Ovary (tissue), 9 donors: ENCODE measurements around the gene PTDSS2. TPM values are rescaled to one million over a fixed set of nuclear protein-coding genes. Genes with fewer than 3 reads are reported as not detected.

Experiments used
- DNase-seq, 5 donors: peaks; one replicate each; pipeline ENCODE4 v3.0.0-alpha.2; 2019 to 2020
- H3K27ac ChIP-seq, 2 donors: fragments of 200-600 bp; one replicate each; pipeline versions ENCODE4 v1.5.1 to v1.8.0; 2019 to 2022
- H3K27me3 ChIP-seq: fragments of 200-600 bp; one replicate; pipeline ENCODE4 v1.8.0; 2022
- H3K36me3 ChIP-seq: fragments of 200-600 bp; sonication (generic); one replicate; pipeline ENCODE4 v1.5.1; 2019
- H3K4me1 ChIP-seq: one replicate; pipeline ENCODE4 v1.8.1; 2013; ENCODE audit warnings: mild to moderate bottlenecking, moderate library complexity; ENCODE audit not compliant: insufficient read depth
- H3K4me3 ChIP-seq: fragments of 200-600 bp; sonication (generic); one replicate; pipeline ENCODE4 v1.5.1; 2017
- H3K9me3 ChIP-seq, 2 donors: fragments of 200-600 bp in 1 of 2; sonication (generic) in 1 of 2; one replicate each; pipeline versions ENCODE4 v1.5.1 to v1.8.1; 2013 to 2019; ENCODE audit warnings: mild to moderate bottlenecking in 1 of 2, moderate library complexity in 1 of 2
- CTCF ChIP-seq, 3 donors: fragments of 450-650 bp in 2 of 3; fragments of 200-600 bp in 1 of 3; IDR thresholded peaks; one replicate each; pipeline versions ENCODE4 v1.5.1 to v1.8.0; 2016 to 2022; ENCODE audit warnings: antibody characterized with exemption in 3 of 3, mild to moderate bottlenecking in 1 of 3
- EP300 ChIP-seq: sonication (generic); formaldehyde crosslinking; IDR thresholded peaks from one replicate; pipeline ENCODE4 v1.6.1; 2017; ENCODE audit warnings: antibody characterized with exemption
- POLR2A ChIP-seq: fragments of 450-650 bp; IDR thresholded peaks from one replicate; pipeline ENCODE4 v1.6.1; 2017; ENCODE audit warnings: antibody characterized with exemption, mild to moderate bottlenecking, moderate library complexity
- WGBS, 3 donors: extraction: QIAGEN DNeasy Blood & Tissue Kit in 1 of 3; methylation state at CpG; one replicate each; pipeline versions ENCODE4 v1.1.5 to v1.1.7; 2013 to 2017; 5-methylcytosine and 5-hydroxymethylcytosine counted together
- intact Hi-C, 4 donors: fragments of 100-400 bp; cut with DNase I; formaldehyde crosslinking; loops; one replicate each; pipeline versions ENCODE4 v1.11.0 to v1.15.1; 2022 to 2023
- polyA plus RNA-seq, 2 donors: library from polyadenylated mRNA; stranded (reverse); fragments of 200-250 nt in 1 of 2; fragments of 350-450 nt in 1 of 2; fragmentation: Illumina TruSeq in 1 of 2; extraction: RNeasy Lipid Tissue Mini Kit (QIAGEN cat#74804) in 1 of 2; gene quantifications; one replicate each; pipeline ENCODE4 v1.2.3, GENCODE V29; 2013 to 2014
- total RNA-seq, 7 donors: library from RNA; depleted of rRNA in 2 of 7; stranded (reverse); fragments of >200 nt in 2 of 7; fragmentation: NEBNext Ultra II Directional in 3 of 7; extraction: Animal tissue kit (Norgen Biotek cat#: 25700) in 3 of 7; gene quantifications; one replicate each; pipeline versions ENCODE4 v1.1.0 to v1.2.4, GENCODE V29; 2016 to 2023
- donor health status: DM: no; HTN: no; CAD: no; lungs with moderate emphysema.
- donor health status: DM: no; HTN: no; CAD: no.
- donor health status: Bipolar disorder and iron deficiency.
- donor health status: DM: yes; HTN: yes; CAD: no.
- donor health status: DM: no; HTN: no; CAD: no.
- donor health status: DM: yes; HTN: yes; CAD: no.

Gene PTDSS2
- total and polyA plus RNA-seq, 9 donors, result 17.1 to 56.5 (median 38.8) TPM

- 78 to 88% (median 82%) methylated on average over 17 of the region's 17 CpGs for WGBS, 3 donors
- TF ChIP-seq CTCF (IDR thresholded peaks at IDR 0.05) (no peak), POLR2A (no peak), EP300 (no peak)
- no peaks in the 10 kb centered on the region for H3K9me3 ChIP-seq
- intact Hi-C loops, result no loop called here
- H3K27ac ChIP-seq, result no peak overlapping the region
- no peaks in the 10 kb centered on the region for H3K4me1 ChIP-seq
- no peaks in the 10 kb centered on the region for H3K27me3 ChIP-seq
- no peaks in the 10 kb centered on the region for H3K36me3 ChIP-seq
- H3K4me3 ChIP-seq, result no peak overlapping the region
- no peak for DNase-seq
Observed at GRCh38 chr11:437228-437870, 12.7 kb upstream of the PTDSS2 start.

- Histone ChIP-seq H3K27ac (no peak overlapping the region), H3K9me3 (no peaks in the 10 kb centered on the region), H3K36me3 (no peaks in the 10 kb centered on the region), H3K27me3 (no peaks in the 10 kb centered on the region), H3K4me1 (no peaks in the 10 kb centered on the region), H3K4me3 (no peak overlapping the region)
- intact Hi-C loops, result no loop called here
- WGBS, 3 donors, result 69 to 78% (median 78%) methylated on average over 19 to 21 of the region's 21 CpGs
- DNase-seq, result no peak
- TF ChIP-seq POLR2A (no peak), EP300 (no peak), CTCF (IDR thresholded peaks at IDR 0.05) (no peak)
Observed at GRCh38 chr11:438101-438844, 11.8 kb upstream of the PTDSS2 start.

GRCh38 chr11:439315-440064 lies 10.6 kb upstream of the PTDSS2 start:
- no peak for TF ChIP-seq EP300
- no peak for TF ChIP-seq CTCF (IDR thresholded peaks at IDR 0.05)
- no peak for TF ChIP-seq POLR2A
- no peaks in the 10 kb centered on the region for H3K27me3 ChIP-seq

GRCh38 chr11:440065-441042 lies 9.7 kb upstream of the PTDSS2 start:
- H3K27ac ChIP-seq, result no peak overlapping the region
- WGBS, 3 donors, result 76 to 80% (median 78%) methylated on average over 20 to 27 of the region's 27 CpGs

More at GRCh38 chr11:439315-440064, 10.6 kb upstream of the PTDSS2 start:
- no peak for DNase-seq
- no peak overlapping the region for H3K27ac ChIP-seq
- H3K4me1 ChIP-seq, result no peaks in the 10 kb centered on the region
- H3K9me3 ChIP-seq, result no peaks in the 10 kb centered on the region
- H3K36me3 ChIP-seq, result no peaks in the 10 kb centered on the region
- 63 to 80% (median 77%) methylated on average over 23 of the region's 23 CpGs for WGBS, 3 donors
- intact Hi-C loops, result no loop called here
- no peak overlapping the region for H3K4me3 ChIP-seq

More at GRCh38 chr11:440065-441042, 9.7 kb upstream of the PTDSS2 start:
- no peaks in the 10 kb centered on the region for H3K36me3 ChIP-seq
- DNase-seq, result no peak
- no peaks in the 10 kb centered on the region for H3K4me1 ChIP-seq
- no peak overlapping the region for H3K4me3 ChIP-seq
- TF ChIP-seq EP300 (no peak), CTCF (IDR thresholded peaks at IDR 0.05) (no peak), POLR2A (no peak)
- H3K27me3 ChIP-seq, result no peaks in the 10 kb centered on the region
- H3K9me3 ChIP-seq, result no peaks in the 10 kb centered on the region
- intact Hi-C loops, result no loop called here
